ENCODE data around the gene ARL2BP. TPM values are rescaled to one million over a fixed set of nuclear protein-coding genes. Genes with fewer than 3 reads are reported as not detected.

The ARL2BP gene
- 40.5 and 41.6 TPM in 2 replicates for total RNA-seq

GRCh38 chr16:57244767-57245471, at the start of gene ARL2BP:
TSS of gene ARL2BP (plus strand) at chr16:57245259. CDS start at chr16:57245368, 109 bp downstream.

GRCh38 chr16:57284209-57284951, 39.3 kb downstream of the ARL2BP start, which contains the start of gene PLLP:
TSS of gene PLLP (minus strand) at chr16:57284672. CDS start at chr16:57284540, 132 bp downstream.

Other genes starting within 250 kb of the ARL2BP start
- 9.6 and 22.8 TPM in 2 replicates for gene CPNE2, start 152.7 kb upstream of the ARL2BP start, total RNA-seq
- 50.1 TPM in 2 replicates for gene PSME3IP1, start 59.2 kb upstream of the ARL2BP start, total RNA-seq
- 31.4 and 39.8 TPM in 2 replicates for gene RSPRY1, start 58.9 kb upstream of the ARL2BP start, total RNA-seq
- 0.16 TPM in 1 of 2 replicates, not detected in the other for gene PLLP, start 39.4 kb downstream of the ARL2BP start, total RNA-seq
- gene CCL22, start 113.5 kb downstream of the ARL2BP start, total RNA-seq: not detected in 2 replicates
- gene CX3CL1, start 127.2 kb downstream of the ARL2BP start, total RNA-seq: under 0.01 TPM in 1 of 2 replicates, not detected in the other
- not detected in 2 replicates for gene CCL17, start 159.5 kb downstream of the ARL2BP start, total RNA-seq
- gene CIAPIN1, start 202.1 kb downstream of the ARL2BP start, total RNA-seq: 21.0 and 25.8 TPM in 2 replicates
- gene COQ9, start 202.2 kb downstream of the ARL2BP start, total RNA-seq: 37.8 and 53.7 TPM in 2 replicates
- 88.1 and 103 TPM in 2 replicates for gene POLR2C, start 217.4 kb downstream of the ARL2BP start, total RNA-seq
- gene DOK4, start 241.2 kb downstream of the ARL2BP start, total RNA-seq: 20.9 and 28.2 TPM in 2 replicates